Esophagus squamous epithelium (tissue), 5 donors: Measurements from ENCODE around the gene HPSE2. TPM values are rescaled to one million over a fixed set of nuclear protein-coding genes. Genes with fewer than 3 reads are reported as not detected.

ENCODE experiments used
- DNase-seq: peaks from one replicate; lab custom pipeline; 2025; lab: John Stamatoyannopoulos, UW
- H3K27ac ChIP-seq, 4 donors: fragments of 200-600 bp; sonication (generic); one replicate each; pipeline ENCODE4 v1.5.1; 2016 to 2019; ENCODE audit warnings: mild to moderate bottlenecking in 1 of 4
- H3K27me3 ChIP-seq, 4 donors: fragments of 200-600 bp; sonication (generic); 1 replicate in 3 of 4; 2 replicates in 1 of 4; pipeline versions ENCODE4 v1.5.1 to v1.6.0; 2017 to 2021; ENCODE audit warnings: antibody characterized with exemption in 1 of 4
- H3K36me3 ChIP-seq, 3 donors: fragments of 200-600 bp; sonication (generic); one replicate each; pipeline ENCODE4 v1.5.1; 2016 to 2019
- H3K4me1 ChIP-seq, 3 donors: fragments of 200-600 bp; sonication (generic); one replicate each; pipeline ENCODE4 v1.5.1; 2017 to 2019
- H3K4me3 ChIP-seq, 4 donors: fragments of 200-600 bp; sonication (generic); 1 replicate in 3 of 4; 2 replicates in 1 of 4; pipeline ENCODE4 v1.5.1; 2016 to 2019; ENCODE audit warnings: mild to moderate bottlenecking in 2 of 4, moderate library complexity in 1 of 4
- H3K9me3 ChIP-seq, 3 donors: fragments of 200-600 bp; sonication (generic); one replicate each; pipeline ENCODE4 v1.5.1; 2016 to 2019
- POLR2A ChIP-seq, 4 donors: fragments of 450-650 bp; IDR thresholded peaks; one replicate each; pipeline ENCODE4 v1.6.1; 2017; ENCODE audit warnings: antibody characterized with exemption in 4 of 4, mild to moderate bottlenecking in 4 of 4, moderate library complexity in 3 of 4
- WGBS, 2 donors: methylation state at CpG; one replicate each; pipeline ENCODE4 v1.1.5; 2018; 5-methylcytosine and 5-hydroxymethylcytosine counted together
- intact Hi-C: fragments of 100-400 bp; cut with DNase I; formaldehyde crosslinking; loops from one replicate; pipeline ENCODE4 v1.15.0; 2022
- total RNA-seq, 4 donors: library from RNA; depleted of rRNA; stranded (reverse); fragments of >200 nt; gene quantifications; one replicate each; pipeline ENCODE4 v1.1.0, GENCODE V29; 2016
- TF ChIP-seq, protein P1 (sequence below), 6 experiments: fragments of 450-650 bp in 4 of 6; fragments of 200-600 bp in 2 of 6; sonication (generic) in 2 of 6; IDR thresholded peaks; one replicate each; pipeline ENCODE4 v1.5.1; 2016 to 2019; ENCODE audit warnings: antibody characterized with exemption in 6 of 6, mild to moderate bottlenecking in 4 of 6, moderate library complexity in 4 of 6
- donor health status: DM: yes; HTN: yes; CAD: no.

HPSE2 gene
- total RNA-seq, 4 donors from 2014 or later: 0.47 to 5.3 (median 2.6) TPM

- H3K4me1 ChIP-seq: no peaks in the 10 kb centered on the region
- H3K27me3 ChIP-seq: no peaks in the 10 kb centered on the region
- TF ChIP-seq POLR2A (IDR thresholded peaks at IDR 0.05): no peak
- TF ChIP-seq, protein P1, sequence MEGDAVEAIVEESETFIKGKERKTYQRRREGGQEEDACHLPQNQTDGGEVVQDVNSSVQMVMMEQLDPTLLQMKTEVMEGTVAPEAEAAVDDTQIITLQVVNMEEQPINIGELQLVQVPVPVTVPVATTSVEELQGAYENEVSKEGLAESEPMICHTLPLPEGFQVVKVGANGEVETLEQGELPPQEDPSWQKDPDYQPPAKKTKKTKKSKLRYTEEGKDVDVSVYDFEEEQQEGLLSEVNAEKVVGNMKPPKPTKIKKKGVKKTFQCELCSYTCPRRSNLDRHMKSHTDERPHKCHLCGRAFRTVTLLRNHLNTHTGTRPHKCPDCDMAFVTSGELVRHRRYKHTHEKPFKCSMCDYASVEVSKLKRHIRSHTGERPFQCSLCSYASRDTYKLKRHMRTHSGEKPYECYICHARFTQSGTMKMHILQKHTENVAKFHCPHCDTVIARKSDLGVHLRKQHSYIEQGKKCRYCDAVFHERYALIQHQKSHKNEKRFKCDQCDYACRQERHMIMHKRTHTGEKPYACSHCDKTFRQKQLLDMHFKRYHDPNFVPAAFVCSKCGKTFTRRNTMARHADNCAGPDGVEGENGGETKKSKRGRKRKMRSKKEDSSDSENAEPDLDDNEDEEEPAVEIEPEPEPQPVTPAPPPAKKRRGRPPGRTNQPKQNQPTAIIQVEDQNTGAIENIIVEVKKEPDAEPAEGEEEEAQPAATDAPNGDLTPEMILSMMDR (IDR thresholded peaks at IDR 0.05): no peak
- H3K27ac ChIP-seq: no peak overlapping the region
- DNase-seq: no peak
- H3K4me3 ChIP-seq: no peak overlapping the region
- no peaks in the 10 kb centered on the region for H3K36me3 ChIP-seq
- WGBS, 2 donors: 94 to 97% methylated on average over 9 of the region's 9 CpGs
- no peaks in the 10 kb centered on the region for H3K9me3 ChIP-seq
- intact Hi-C loops: no loop called here
These were observed 706.9 kb downstream of the HPSE2 start for GRCh38 chr10:98528805-98529183.

- intact Hi-C loops: no loop called here
- no peaks in the 10 kb centered on the region for H3K9me3 ChIP-seq
- TF ChIP-seq, protein P1 (IDR thresholded peaks at IDR 0.05): no peak
- no peak for TF ChIP-seq POLR2A (IDR thresholded peaks at IDR 0.05)
- no peak overlapping the region for H3K27ac ChIP-seq
- no peak overlapping the region for H3K4me3 ChIP-seq
- no peak for DNase-seq
- WGBS, 2 donors: 53 to 68% methylated on average over 8 of the region's 8 CpGs
- no peaks in the 10 kb centered on the region for H3K27me3 ChIP-seq
- H3K36me3 ChIP-seq: no peaks in the 10 kb centered on the region
- no peaks in the 10 kb centered on the region for H3K4me1 ChIP-seq
These were observed 707.4 kb downstream of the HPSE2 start for GRCh38 chr10:98528166-98528804.

DNA sequence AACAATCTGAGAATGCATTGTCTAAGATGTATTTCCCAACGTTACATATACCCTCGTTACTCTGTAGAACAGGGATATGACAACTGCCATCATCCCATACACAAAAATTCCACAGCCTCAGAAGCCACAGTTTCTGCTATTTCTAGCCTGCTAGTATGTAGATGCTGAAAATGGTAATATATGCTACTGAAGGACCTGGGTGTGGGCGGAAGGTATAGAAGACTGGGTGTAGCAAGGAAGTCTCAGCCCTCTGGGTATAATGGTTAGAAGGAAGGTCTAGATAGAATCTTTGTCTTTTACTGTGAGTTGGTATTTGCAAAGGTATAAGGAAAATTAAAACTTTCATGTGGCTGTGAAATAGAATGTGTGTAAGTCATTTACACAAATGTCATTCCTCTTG, 709.7 kb downstream of the HPSE2 start:
- H3K4me3 ChIP-seq: no peak overlapping the region
- no peaks in the 10 kb centered on the region for H3K27me3 ChIP-seq
- no peak overlapping the region for H3K27ac ChIP-seq
- DNase-seq: no peak
- TF ChIP-seq, protein P1 (IDR thresholded peaks at IDR 0.05): no peak
- TF ChIP-seq POLR2A (IDR thresholded peaks at IDR 0.05): no peak
- no peaks in the 10 kb centered on the region for H3K9me3 ChIP-seq
- WGBS, 2 donors: 72 to 81% methylated on average over 3 of the region's 3 CpGs
- H3K36me3 ChIP-seq: no peaks in the 10 kb centered on the region
- no peaks in the 10 kb centered on the region for H3K4me1 ChIP-seq
- intact Hi-C loops: no loop called here

DNA sequence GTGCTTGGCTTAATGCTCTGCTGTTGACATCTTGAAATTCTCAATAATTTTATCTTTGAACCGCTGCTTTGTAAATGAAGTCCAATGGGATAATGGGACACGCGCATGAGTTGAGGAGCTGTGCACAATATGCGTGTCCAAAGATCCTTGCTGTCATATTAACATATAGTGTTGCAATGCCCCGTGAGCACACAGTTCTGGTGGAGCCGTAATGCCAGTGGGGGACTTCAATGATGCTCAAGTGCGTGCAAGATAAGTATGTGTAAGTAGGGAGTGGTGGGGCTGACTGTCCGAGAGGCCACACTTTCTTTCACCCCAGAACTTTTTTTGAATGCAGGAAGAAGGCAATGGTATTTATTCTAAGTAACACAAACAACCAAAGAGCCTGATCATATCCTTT, 711.5 kb downstream of the HPSE2 start:
- no peak for DNase-seq
- Histone ChIP-seq H3K4me3 (no peak overlapping the region), H3K4me1 (no peaks in the 10 kb centered on the region), H3K9me3 (no peaks in the 10 kb centered on the region), H3K27me3 (no peaks in the 10 kb centered on the region), H3K27ac (no peak overlapping the region), H3K36me3 (no peaks in the 10 kb centered on the region)
- whole genome bisulfite sequencing, 2 donors: 88% methylated on average over 7 to 8 of the region's 8 CpGs
- intact Hi-C loops: no loop called here
- TF ChIP-seq POLR2A (IDR thresholded peaks at IDR 0.05): no peak
- TF ChIP-seq, protein P1 (IDR thresholded peaks at IDR 0.05): no peak

- TF ChIP-seq, protein P1 (IDR thresholded peaks at IDR 0.05): no peak
- TF ChIP-seq POLR2A (IDR thresholded peaks at IDR 0.05): no peak
- intact Hi-C loops: no loop called here
- no peaks in the 10 kb centered on the region for H3K4me1 ChIP-seq
These were observed 715.8 kb downstream of the HPSE2 start for GRCh38 chr10:98519841-98520240.

More at GRCh38 chr10:98519841-98520240, 715.8 kb downstream of the HPSE2 start:
- 26 to 42% methylated on average over 2 of the region's 2 CpGs for WGBS, 2 donors
- no peak for DNase-seq
- H3K9me3 ChIP-seq: no peaks in the 10 kb centered on the region
- H3K27me3 ChIP-seq: no peaks in the 10 kb centered on the region
- no peaks in the 10 kb centered on the region for H3K36me3 ChIP-seq
- H3K27ac ChIP-seq: no peak overlapping the region
- H3K4me3 ChIP-seq: no peak overlapping the region
